CD14-positive monocyte (primary cell): ENCODE measurements around the gene EDC3. TPM values are rescaled to one million over a fixed set of nuclear protein-coding genes. Genes with fewer than 3 reads are reported as not detected.

Experiments used
- DNase-seq, 3 donors: peaks; one replicate each; pipeline ENCODE4 v3.0.0-alpha.2; 2011 to 2022
- H2AFZ ChIP-seq: 2 replicates; pipeline ENCODE4 v1.6.0; 2012; ENCODE audit warnings: mild to moderate bottlenecking, low read depth, low read length, inconsistent platforms; ENCODE audit not compliant: insufficient read depth, poor library complexity, severe bottlenecking
- H3K27ac ChIP-seq, 2 donors: 1 replicate in 1 of 2; 2 replicates in 1 of 2; pipeline ENCODE4 v1.5.1; 2012 to 2013; ENCODE audit warnings: low read length in 2 of 2, control low read depth in 1 of 2, inconsistent platforms in 1 of 2, low read depth in 1 of 2, mild to moderate bottlenecking in 1 of 2
- H3K27me3 ChIP-seq, 2 donors: one replicate each; pipeline versions ENCODE4 v1.6.0 to v1.6.1; 2011 to 2013; ENCODE audit warnings: low read length in 2 of 2; ENCODE audit not compliant: control insufficient read depth in 2 of 2, insufficient read depth in 2 of 2
- H3K36me3 ChIP-seq, 2 donors: replicated peaks in 1 of 2; 1 replicate in 1 of 2; 2 replicates in 1 of 2; pipeline versions ENCODE4 v1.5.1 to v1.6.1; 2012 to 2013; ENCODE audit warnings: low read length in 2 of 2, control low read depth in 1 of 2, inconsistent platforms in 1 of 2, mild to moderate bottlenecking in 1 of 2; ENCODE audit not compliant: insufficient read depth in 2 of 2, control insufficient read depth in 1 of 2
- H3K4me1 ChIP-seq, 2 donors: 1 replicate in 1 of 2; 2 replicates in 1 of 2; pipeline versions ENCODE4 v1.5.1 to v1.6.1; 2012 to 2013; ENCODE audit warnings: low read length in 2 of 2, control low read depth in 1 of 2, inconsistent platforms in 1 of 2, mild to moderate bottlenecking in 1 of 2, moderate library complexity in 1 of 2; ENCODE audit not compliant: insufficient read depth in 2 of 2, control insufficient read depth in 1 of 2
- H3K4me2 ChIP-seq: replicated peaks from 2 replicates; pipeline ENCODE3; 2012; ENCODE audit warnings: low read length, moderate library complexity, mild to moderate bottlenecking; ENCODE audit not compliant: poor library complexity, severe bottlenecking; ENCODE audit errors: extremely low read depth
- H3K4me3 ChIP-seq, 3 experiments: fragments of 200-600 bp in 1 of 3; sonication (generic) in 1 of 3; replicated peaks in 1 of 3; 1 replicate in 2 of 3; 2 replicates in 1 of 3; pipeline ENCODE4 v1.5.1; 2011 to 2013; ENCODE audit warnings: low read length in 3 of 3, mild to moderate bottlenecking in 3 of 3, control low read depth in 2 of 3, low read depth in 2 of 3, inconsistent platforms in 1 of 3, moderate library complexity in 1 of 3
- H3K79me2 ChIP-seq: 2 replicates; pipeline ENCODE4 v1.6.0; 2012; ENCODE audit warnings: mild to moderate bottlenecking, control low read depth, inconsistent platforms, low read length, moderate library complexity; ENCODE audit not compliant: insufficient read depth
- H3K9ac ChIP-seq: 2 replicates; pipeline ENCODE4 v1.6.0; 2017; ENCODE audit warnings: low read length, mild to moderate bottlenecking; ENCODE audit not compliant: insufficient read depth, poor library complexity, severe bottlenecking
- H3K9me3 ChIP-seq, 2 donors: replicated peaks in 1 of 2; 1 replicate in 1 of 2; 2 replicates in 1 of 2; pipeline versions ENCODE4 v1.5.1 to v1.6.1; 2012 to 2013; ENCODE audit warnings: low read length in 2 of 2, control low read depth in 1 of 2; ENCODE audit not compliant: control insufficient read depth in 1 of 2, insufficient read depth in 1 of 2
- H4K20me1 ChIP-seq: 2 replicates; pipeline ENCODE4 v1.6.0; 2012; ENCODE audit warnings: mild to moderate bottlenecking, low read length, control low read depth, moderate library complexity; ENCODE audit not compliant: insufficient read depth
- H3K27ac Mint-ChIP-seq, 7 donors: one replicate each; pipeline ENCODE4 v1.8.0; 2020; ENCODE audit warnings: mild to moderate bottlenecking in 7 of 7, mixed read lengths in 7 of 7, moderate library complexity in 6 of 7, inconsistent platforms in 2 of 7
- H3K27me3 Mint-ChIP-seq, 3 donors: one replicate each; pipeline ENCODE4 v1.8.0; 2021 to 2022; ENCODE audit warnings: low read depth in 3 of 3, mild to moderate bottlenecking in 3 of 3, mixed read lengths in 3 of 3, moderate library complexity in 3 of 3, inconsistent platforms in 1 of 3
- H3K36me3 Mint-ChIP-seq, 2 donors: one replicate each; pipeline ENCODE4 v1.8.0; 2020; ENCODE audit warnings: mixed read lengths in 2 of 2, inconsistent platforms in 1 of 2, mild to moderate bottlenecking in 1 of 2
- H3K4me1 Mint-ChIP-seq: one replicate; pipeline ENCODE4 v1.8.0; 2020; ENCODE audit warnings: mild to moderate bottlenecking, mixed read lengths
- H3K4me3 Mint-ChIP-seq, 2 donors: one replicate each; pipeline ENCODE4 v1.8.0; 2020; ENCODE audit warnings: mild to moderate bottlenecking in 2 of 2, mixed read lengths in 2 of 2, moderate library complexity in 1 of 2
- H3K9me3 Mint-ChIP-seq, 7 donors: one replicate each; pipeline ENCODE4 v1.8.0; 2020 to 2022; ENCODE audit warnings: mixed read lengths in 7 of 7, mild to moderate bottlenecking in 6 of 7, moderate library complexity in 6 of 7, inconsistent platforms in 2 of 7
- WGBS: methylation state at CpG from one replicate; pipeline ENCODE4 v1.1.5; 2013; ENCODE audit warnings: missing lambda C conversion rate; ENCODE audit not compliant: insufficient coverage; 5-methylcytosine and 5-hydroxymethylcytosine counted together
- intact Hi-C, 2 donors: fragments of 100-400 bp; cut with micrococcal nuclease; formaldehyde crosslinking; loops; one replicate each; pipeline versions ENCODE4 v1.15.0 to v1.15.1; 2023
- polyA plus RNA-seq, 3 donors: library from polyadenylated mRNA; depleted of rRNA in 1 of 3; unstranded in 2 of 3; stranded (reverse) in 1 of 3; fragments of 300-500 nt in 2 of 3; fragments of >200 nt in 1 of 3; fragmentation: Illumina TruSeq in 2 of 3; gene quantifications; 1 replicate in 2 of 3; 2 replicates in 1 of 3; pipeline ENCODE4 v1.2.3, GENCODE V29; 2012 to 2021
- TF ChIP-seq, protein P1 (sequence below): fragments of 200-600 bp; IDR thresholded peaks from one replicate; pipeline ENCODE4 v1.8.0; 2022; ENCODE audit warnings: antibody characterized with exemption, mild to moderate bottlenecking

The EDC3 gene
- polyA plus RNA-seq, 3 donors, result 10.0 to 14.9 (median 10.5) TPM

DNA sequence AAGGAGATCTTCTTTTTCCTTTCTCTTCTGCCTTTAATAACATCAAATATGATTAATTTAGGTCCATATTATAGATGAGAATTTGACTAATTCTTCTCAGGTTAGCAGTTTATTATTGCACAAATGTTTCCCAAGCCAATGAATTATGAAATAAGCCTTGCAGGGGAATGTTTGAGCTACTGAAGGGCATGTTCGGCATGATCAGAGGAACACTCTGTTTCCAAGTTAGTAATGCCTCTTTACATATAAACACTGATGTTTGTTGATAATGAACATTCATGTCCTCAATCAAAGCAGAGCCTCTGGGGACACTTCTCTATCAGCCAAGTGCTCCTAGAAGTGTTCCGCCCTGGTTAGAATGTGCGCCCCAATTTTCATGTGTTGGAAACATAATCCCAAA lies 39.5 kb upstream of the EDC3 start:
- no peaks in the 10 kb centered on the region for H3K9me3 ChIP-seq
- H3K79me2 ChIP-seq, result no peaks in the 10 kb centered on the region
- H3K4me3 ChIP-seq, result no peak overlapping the region
- Mint-ChIP-seq H3K27me3 (peaks cover 7 to 28% (median 20%) of the 10 kb centered on the region in 3 donors), H3K36me3 (no peaks in the 10 kb centered on the region), H3K9me3 (peaks cover 4 to 13% (median 7%) of the 10 kb centered on the region in 7 donors), H3K4me1 (no peaks in the 10 kb centered on the region), H3K27ac (no peak overlapping the region), H3K4me3 (no peak overlapping the region)
- no peaks in the 10 kb centered on the region for H3K4me1 ChIP-seq
- TF ChIP-seq, protein P1, sequence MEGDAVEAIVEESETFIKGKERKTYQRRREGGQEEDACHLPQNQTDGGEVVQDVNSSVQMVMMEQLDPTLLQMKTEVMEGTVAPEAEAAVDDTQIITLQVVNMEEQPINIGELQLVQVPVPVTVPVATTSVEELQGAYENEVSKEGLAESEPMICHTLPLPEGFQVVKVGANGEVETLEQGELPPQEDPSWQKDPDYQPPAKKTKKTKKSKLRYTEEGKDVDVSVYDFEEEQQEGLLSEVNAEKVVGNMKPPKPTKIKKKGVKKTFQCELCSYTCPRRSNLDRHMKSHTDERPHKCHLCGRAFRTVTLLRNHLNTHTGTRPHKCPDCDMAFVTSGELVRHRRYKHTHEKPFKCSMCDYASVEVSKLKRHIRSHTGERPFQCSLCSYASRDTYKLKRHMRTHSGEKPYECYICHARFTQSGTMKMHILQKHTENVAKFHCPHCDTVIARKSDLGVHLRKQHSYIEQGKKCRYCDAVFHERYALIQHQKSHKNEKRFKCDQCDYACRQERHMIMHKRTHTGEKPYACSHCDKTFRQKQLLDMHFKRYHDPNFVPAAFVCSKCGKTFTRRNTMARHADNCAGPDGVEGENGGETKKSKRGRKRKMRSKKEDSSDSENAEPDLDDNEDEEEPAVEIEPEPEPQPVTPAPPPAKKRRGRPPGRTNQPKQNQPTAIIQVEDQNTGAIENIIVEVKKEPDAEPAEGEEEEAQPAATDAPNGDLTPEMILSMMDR, result no peak
- no peak overlapping the region for H3K4me2 ChIP-seq
- H3K27me3 ChIP-seq, result peaks cover 0 to 2% of the 10 kb centered on the region in 2 donors
- intact Hi-C loops, result no loop called here
- DNase-seq, result no peak
- no peak overlapping the region for H3K27ac ChIP-seq
- no peaks in the 10 kb centered on the region for H4K20me1 ChIP-seq
- no peak overlapping the region for H3K9ac ChIP-seq
- H3K36me3 ChIP-seq, result no peaks in the 10 kb centered on the region
- 100% methylated on average over 1 of the region's 3 CpGs for WGBS
- H2AFZ ChIP-seq, result no peak overlapping the region

DNA sequence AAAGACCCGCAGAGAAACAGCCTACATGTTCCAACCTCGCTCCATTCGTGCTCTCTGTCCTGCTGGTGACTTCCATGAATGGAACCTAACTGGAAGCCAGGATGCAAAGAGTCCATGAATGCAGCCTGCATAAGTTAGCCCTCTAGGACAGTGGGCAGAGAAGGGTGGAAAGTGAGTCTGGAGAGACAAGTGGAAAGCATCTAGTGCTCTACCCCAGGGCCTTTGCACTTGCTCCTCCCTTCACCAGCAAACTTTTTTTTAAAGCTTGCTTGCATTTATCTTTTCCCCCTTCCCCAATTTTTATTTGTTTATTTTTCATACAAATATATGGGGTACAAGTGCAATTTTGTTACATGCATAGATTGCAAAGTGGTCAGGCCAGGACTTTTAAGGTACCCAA lies 37.4 kb upstream of the EDC3 start:
- WGBS, result 98% methylated on average over 3 of the region's 3 CpGs
- no peak overlapping the region for H3K27ac ChIP-seq
- no peak overlapping the region for H2AFZ ChIP-seq
- Mint-ChIP-seq H3K9me3 (peaks cover 2 to 10% (median 6%) of the 10 kb centered on the region in 7 donors), H3K4me3 (no peak overlapping the region), H3K36me3 (no peaks in the 10 kb centered on the region), H3K4me1 (no peaks in the 10 kb centered on the region), H3K27ac (no peak overlapping the region), H3K27me3 (peaks cover 20 to 32% (median 28%) of the 10 kb centered on the region in 3 donors)
- intact Hi-C loops, result no loop called here
- TF ChIP-seq, protein P1, result no peak
- peaks cover 0 to 6% of the 10 kb centered on the region in 2 donors for H3K27me3 ChIP-seq
- H4K20me1 ChIP-seq, result no peaks in the 10 kb centered on the region
- H3K4me2 ChIP-seq, result no peak overlapping the region
- no peak for DNase-seq
- no peak overlapping the region for H3K4me3 ChIP-seq
- no peaks in the 10 kb centered on the region for H3K4me1 ChIP-seq
- no peaks in the 10 kb centered on the region for H3K79me2 ChIP-seq
- H3K9me3 ChIP-seq, result no peaks in the 10 kb centered on the region
- no peaks in the 10 kb centered on the region for H3K36me3 ChIP-seq
- no peak overlapping the region for H3K9ac ChIP-seq
